ENCODE data around the gene NFS1.
"Not testable (repeated sequence)": the region's sequence is repeated elsewhere in the genome, so short reads cannot be mapped to it uniquely, and the experiment has no call there.

Gene NFS1

DNA sequence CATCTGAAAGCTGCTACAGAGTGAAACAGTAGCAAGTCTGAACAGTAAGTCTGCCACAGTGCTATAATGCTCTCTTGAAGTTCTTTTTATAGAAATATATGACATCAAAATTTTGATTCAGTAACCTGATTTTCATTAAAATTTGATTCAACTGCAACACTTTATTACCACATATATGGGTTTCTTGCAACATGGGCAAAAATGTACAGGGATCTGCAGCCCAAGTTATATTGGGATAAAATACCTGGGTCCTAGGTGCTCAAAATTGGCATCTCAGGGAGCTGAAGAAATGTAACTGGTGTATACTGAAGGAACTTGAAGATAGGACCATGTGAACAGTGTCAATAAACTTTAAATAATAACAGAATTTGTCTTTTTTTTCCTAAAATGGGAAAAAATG is 10.9 kb upstream of the NFS1 start:
- TF ChIP-seq, protein P1, sequence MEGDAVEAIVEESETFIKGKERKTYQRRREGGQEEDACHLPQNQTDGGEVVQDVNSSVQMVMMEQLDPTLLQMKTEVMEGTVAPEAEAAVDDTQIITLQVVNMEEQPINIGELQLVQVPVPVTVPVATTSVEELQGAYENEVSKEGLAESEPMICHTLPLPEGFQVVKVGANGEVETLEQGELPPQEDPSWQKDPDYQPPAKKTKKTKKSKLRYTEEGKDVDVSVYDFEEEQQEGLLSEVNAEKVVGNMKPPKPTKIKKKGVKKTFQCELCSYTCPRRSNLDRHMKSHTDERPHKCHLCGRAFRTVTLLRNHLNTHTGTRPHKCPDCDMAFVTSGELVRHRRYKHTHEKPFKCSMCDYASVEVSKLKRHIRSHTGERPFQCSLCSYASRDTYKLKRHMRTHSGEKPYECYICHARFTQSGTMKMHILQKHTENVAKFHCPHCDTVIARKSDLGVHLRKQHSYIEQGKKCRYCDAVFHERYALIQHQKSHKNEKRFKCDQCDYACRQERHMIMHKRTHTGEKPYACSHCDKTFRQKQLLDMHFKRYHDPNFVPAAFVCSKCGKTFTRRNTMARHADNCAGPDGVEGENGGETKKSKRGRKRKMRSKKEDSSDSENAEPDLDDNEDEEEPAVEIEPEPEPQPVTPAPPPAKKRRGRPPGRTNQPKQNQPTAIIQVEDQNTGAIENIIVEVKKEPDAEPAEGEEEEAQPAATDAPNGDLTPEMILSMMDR (IDR thresholded peaks at IDR 0.05): no peak
- TF ChIP-seq ZFX (IDR thresholded peaks at IDR 0.05; ENCODE audit: borderline replicate concordance): no peak
- no peak overlapping the region for H3K27ac ChIP-seq

DNA sequence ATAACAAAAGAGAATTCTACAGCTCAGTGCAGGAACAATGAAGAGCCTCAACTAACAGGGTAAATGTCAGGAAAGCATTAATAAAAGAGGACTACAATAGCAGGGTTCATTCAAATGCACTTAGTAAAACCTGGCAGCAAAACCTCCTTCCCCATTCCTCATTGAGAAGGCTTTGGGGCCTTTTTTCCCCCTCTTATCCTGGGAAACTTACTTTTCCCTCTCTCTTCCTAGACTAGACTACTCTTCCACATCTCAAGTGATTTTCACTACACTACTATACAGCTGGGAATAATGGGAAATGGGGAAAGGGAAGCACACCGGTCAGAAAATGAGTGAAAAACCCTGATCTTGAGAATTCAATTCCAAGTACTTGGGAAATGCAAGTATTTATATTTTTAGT is 10.1 kb upstream of the NFS1 start:
- TF ChIP-seq, protein P1 (IDR thresholded peaks at IDR 0.05): no peak
- TF ChIP-seq ZFX (IDR thresholded peaks at IDR 0.05; ENCODE audit: borderline replicate concordance): no peak
- H3K27ac ChIP-seq: no peak overlapping the region

DNA sequence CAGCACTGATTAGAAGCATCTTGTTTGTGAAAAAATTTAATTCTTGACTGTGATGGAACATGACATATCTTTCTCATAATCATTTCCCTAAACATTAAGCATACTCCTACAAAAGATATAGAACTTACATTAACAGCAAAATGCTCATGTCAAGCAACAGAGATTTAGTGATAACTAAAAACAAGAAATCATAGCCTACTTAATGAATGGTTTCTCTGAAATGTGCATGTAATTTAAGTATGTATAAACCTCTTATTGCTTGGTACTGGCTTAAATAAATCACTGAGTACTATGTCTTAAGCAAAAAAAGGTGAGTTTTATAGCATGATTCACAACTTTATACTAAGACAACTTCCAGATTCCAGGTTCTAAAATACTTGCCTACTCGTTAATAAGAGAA is 9.3 kb upstream of the NFS1 start:
- H3K27ac ChIP-seq: no peak overlapping the region
- TF ChIP-seq, protein P1 (IDR thresholded peaks at IDR 0.05): no peak
- TF ChIP-seq ZFX (IDR thresholded peaks at IDR 0.05; ENCODE audit: borderline replicate concordance): no peak

DNA sequence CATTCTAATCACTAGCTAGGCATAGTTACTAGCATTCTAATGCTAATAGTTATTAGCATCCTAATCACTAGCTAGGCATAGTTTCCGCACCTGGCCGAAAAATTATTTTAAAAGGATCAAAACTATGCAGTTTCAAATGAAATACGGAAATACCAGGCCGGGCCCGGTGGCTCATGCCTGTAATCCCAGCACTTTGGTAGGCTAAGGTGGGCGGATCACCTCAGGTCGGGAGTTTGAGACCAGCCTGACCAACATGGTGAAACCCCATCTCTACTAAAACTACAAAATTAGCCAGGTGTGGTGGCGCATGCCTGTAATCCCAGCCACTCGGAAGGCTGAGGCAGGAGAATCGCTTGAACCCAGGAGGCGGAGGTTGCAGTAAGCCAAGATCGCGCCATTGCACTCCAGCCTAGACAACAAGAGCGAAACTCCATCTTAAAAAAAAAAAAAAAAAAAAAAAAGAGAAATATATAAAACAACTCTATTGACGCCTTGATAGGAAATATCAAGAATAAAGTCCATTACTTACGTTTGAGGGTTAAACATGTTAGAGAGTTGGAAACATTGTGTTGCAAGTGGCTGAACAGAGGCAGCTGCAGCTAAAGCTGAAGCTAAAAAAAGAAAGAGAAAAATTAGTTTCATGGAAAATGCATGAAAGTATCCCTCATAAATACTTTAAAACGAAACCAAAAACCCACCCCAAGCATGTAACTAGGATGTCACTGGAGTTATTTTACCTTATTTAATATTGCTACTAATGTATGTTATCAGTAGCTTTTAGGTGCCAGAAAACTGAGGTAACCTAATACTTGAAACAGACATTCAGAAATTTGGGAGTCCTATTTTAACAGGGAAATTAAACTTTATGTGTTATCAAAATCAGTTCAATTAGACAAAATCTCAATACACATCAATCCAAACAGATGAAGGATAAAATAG is 7.7 kb upstream of the NFS1 start:
- H3K27ac ChIP-seq: not testable (repeated sequence)

DNA sequence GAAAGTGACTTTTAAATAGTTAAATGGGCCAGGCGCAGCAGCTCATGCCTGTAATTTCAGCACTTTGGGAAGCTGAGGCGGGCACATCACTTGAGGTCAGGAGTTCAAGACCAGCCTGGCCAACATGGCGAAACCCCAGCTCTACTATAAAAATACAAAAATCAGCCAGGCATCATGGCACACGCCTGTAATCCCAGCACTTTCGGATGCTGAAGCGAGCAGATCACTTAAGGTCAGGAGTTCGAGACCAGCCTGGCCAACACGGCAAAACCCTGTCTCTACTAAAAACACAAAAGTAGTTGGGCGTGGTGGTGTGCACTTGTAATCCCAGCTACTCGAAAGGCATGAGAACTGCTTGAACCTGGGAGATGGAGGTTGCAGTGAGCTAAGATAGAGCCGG is 6.7 kb upstream of the NFS1 start:
- not testable (repeated sequence) for H3K27ac ChIP-seq

DNA sequence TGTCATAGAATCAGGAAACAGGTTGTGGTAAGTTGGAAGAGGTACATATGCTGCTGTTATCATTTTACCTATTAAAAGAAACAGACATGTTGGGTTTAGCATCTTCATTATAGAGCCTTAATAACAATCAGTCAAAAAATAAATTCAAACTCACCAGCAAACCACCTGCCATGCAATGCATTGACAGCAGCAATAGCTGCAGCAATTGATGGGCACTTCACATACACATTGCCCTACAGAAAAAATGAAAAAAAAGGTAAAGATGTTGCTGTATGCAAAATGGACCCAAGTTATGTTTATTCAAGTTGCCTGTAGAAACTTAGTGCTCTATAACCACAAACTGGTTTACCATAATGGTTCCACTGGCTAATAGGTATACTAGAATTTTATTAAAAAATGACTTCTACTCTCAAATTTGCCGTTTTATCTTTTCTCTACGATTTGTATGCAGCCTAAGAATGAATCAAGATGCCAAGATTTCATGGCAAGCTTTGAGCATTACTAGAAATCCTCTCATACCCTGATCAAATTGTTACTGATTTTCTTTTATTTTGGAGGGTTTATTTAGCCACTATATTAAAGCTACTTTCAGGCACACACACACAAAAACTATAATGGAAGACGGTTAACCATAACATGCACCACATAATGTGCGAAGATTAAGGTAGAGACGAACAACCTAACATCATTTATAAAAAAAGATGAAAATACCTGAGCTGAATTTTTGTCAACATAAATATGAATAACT is 5.5 kb upstream of the NFS1 start:
- TF ChIP-seq, protein P1 (IDR thresholded peaks at IDR 0.05): no peak
- no peak for TF ChIP-seq ZFX (IDR thresholded peaks at IDR 0.05; ENCODE audit: borderline replicate concordance)
- H3K27ac ChIP-seq: no peak overlapping the region

DNA sequence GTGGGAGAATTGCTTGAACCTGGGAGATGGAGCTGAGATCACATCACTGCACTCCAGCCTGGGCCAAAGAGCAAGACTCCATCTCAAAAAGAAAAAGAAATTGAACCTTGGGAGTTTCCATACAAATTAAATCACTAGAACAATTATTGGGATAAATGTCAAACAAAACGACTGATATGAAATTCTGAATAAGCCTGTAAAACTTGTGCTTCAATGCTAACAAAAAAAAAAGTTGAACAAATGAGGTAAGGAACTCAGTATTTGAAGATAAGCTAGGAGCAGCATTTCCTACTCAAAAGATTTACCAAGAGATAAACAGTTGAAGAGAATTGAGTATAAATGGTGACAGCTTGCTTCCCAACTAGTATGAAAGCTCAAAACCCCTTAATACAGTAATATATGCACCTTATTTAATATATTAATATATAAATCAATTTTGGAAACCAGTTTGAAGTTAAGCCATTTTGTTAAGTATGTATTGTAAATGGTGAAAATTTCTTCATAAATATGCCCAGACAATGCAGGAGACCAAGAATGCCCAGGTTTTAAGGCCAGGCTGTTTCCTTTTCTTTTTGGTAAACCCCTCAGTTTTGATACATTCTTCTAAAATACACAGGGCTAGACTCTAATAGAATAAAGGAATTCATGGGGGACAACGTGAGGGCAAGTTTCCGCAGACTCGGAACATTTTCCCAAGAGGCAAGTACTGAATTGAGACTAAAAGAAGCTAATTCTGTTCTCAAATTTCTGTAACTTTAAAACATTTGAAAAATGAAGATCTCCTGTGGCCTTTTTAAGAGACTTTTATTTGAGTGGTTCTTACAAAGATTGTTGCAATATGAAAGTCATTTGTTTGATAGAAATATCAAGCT is 3.9 kb upstream of the NFS1 start:
- H3K27ac ChIP-seq: peak overlapping the region; percentile 90

More for the DNA sequence above, 3.9 kb upstream of the NFS1 start:
- no peak for TF ChIP-seq ZFX (IDR thresholded peaks at IDR 0.05; ENCODE audit: borderline replicate concordance)
- TF ChIP-seq, protein P1 (IDR thresholded peaks at IDR 0.05): no peak

Data from 22Rv1 (cell line).